HG02852 (cell line): ENCODE data around the gene TEX264.
"Not testable (repeated sequence)": the region's sequence is repeated elsewhere in the genome, so short reads cannot be mapped to it uniquely, and the experiment has no call there.

Source experiments
- ATAC-seq: cut with Tn5 transposase; IDR thresholded peaks from one replicate; pipeline ENCODE4 v1.9.1; 2021; ENCODE audit warnings: mild to moderate bottlenecking, moderate library complexity; ENCODE audit not compliant: unreplicated experiment

Gene TEX264

GRCh38 chr3:51670823-51671733, at the start of gene TEX264:
TSS of gene TEX264 (plus strand) at chr3:51671252. CDS start at chr3:51674305, 3,053 bp downstream.
- peak; percentile 83 for ATAC-seq

GRCh38 chr3:51622413-51622812, 48.6 kb upstream of the TEX264 start:
- no peak for ATAC-seq

GRCh38 chr3:51622868-51623267, 48.2 kb upstream of the TEX264 start:
- no peak for ATAC-seq

GRCh38 chr3:51630513-51630912, 40.5 kb upstream of the TEX264 start:
- ATAC-seq = no peak

- no peak for ATAC-seq
Measured at GRCh38 chr3:51637144-51637940, 33.7 kb upstream of the TEX264 start.

- ATAC-seq = no peak
Measured at GRCh38 chr3:51637941-51638471, 33.0 kb upstream of the TEX264 start.

GRCh38 chr3:51642462-51642861, 28.6 kb upstream of the TEX264 start:
- ATAC-seq = no peak

GRCh38 chr3:51646091-51646490, 25.0 kb upstream of the TEX264 start:
- no peak for ATAC-seq

GRCh38 chr3:51652103-51652502, 18.9 kb upstream of the TEX264 start:
- not testable (repeated sequence) for ATAC-seq

- ATAC-seq = not testable (repeated sequence)
Measured at GRCh38 chr3:51653409-51653808, 17.6 kb upstream of the TEX264 start.

GRCh38 chr3:51657234-51657633, 13.8 kb upstream of the TEX264 start:
- ATAC-seq = no peak

GRCh38 chr3:51659942-51660341, 11.1 kb upstream of the TEX264 start:
- no peak for ATAC-seq

GRCh38 chr3:51662456-51662855, 8.6 kb upstream of the TEX264 start:
- no peak for ATAC-seq

GRCh38 chr3:51668756-51669155, 2.3 kb upstream of the TEX264 start:
- no peak for ATAC-seq

- ATAC-seq = no peak
Measured at GRCh38 chr3:51669241-51670052, 1.6 kb upstream of the TEX264 start.

- ATAC-seq = no peak
Measured at GRCh38 chr3:51670053-51670822, 814 bp upstream of the TEX264 start.

GRCh38 chr3:51671734-51672475, 853 bp downstream of the TEX264 start:
- peak; percentile 41 for ATAC-seq

- ATAC-seq = no peak
Measured at GRCh38 chr3:51673181-51673801, 2.2 kb downstream of the TEX264 start.
